ENCODE results near the gene PSEN2.
A peak's percentile ranks its signal among the peaks of the same experiment; 100 is the strongest.

Gene PSEN2

GRCh38 chr1:226880372-226881287 is 10.2 kb downstream of the PSEN2 start:
- H3K9me3 ChIP-seq (replicated peaks; ENCODE audit: low read length): no peaks in the 10 kb centered on the region
- no peaks in the 10 kb centered on the region for H3K27me3 ChIP-seq (ENCODE audit: control insufficient read depth, insufficient read depth, low read length)
- H3K36me3 ChIP-seq (ENCODE audit: insufficient read depth, low read length): no peaks in the 10 kb centered on the region
- no peak overlapping the region for H3K4me2 ChIP-seq (ENCODE audit: low read length)
- no peak overlapping the region for H3K9ac ChIP-seq (ENCODE audit: low read depth, low read length)
- peaks cover 12% of the 10 kb centered on the region for H3K4me1 ChIP-seq (ENCODE audit: control insufficient read depth, insufficient read depth, low read length)
- no peak overlapping the region for H3K4me3 ChIP-seq (ENCODE audit: low read length)

GRCh38 chr1:226881515-226882185 is 11.2 kb downstream of the PSEN2 start:
- H3K36me3 ChIP-seq (ENCODE audit: insufficient read depth, low read length): no peaks in the 10 kb centered on the region
- H3K9ac ChIP-seq (ENCODE audit: low read depth, low read length): no peak overlapping the region
- H3K9me3 ChIP-seq (replicated peaks; ENCODE audit: low read length): no peaks in the 10 kb centered on the region
- H3K4me2 ChIP-seq (ENCODE audit: low read length): no peak overlapping the region
- H3K4me1 ChIP-seq (ENCODE audit: control insufficient read depth, insufficient read depth, low read length): peaks cover 12% of the 10 kb centered on the region
- no peak overlapping the region for H3K4me3 ChIP-seq (ENCODE audit: low read length)
- no peaks in the 10 kb centered on the region for H3K27me3 ChIP-seq (ENCODE audit: control insufficient read depth, insufficient read depth, low read length)

DNA sequence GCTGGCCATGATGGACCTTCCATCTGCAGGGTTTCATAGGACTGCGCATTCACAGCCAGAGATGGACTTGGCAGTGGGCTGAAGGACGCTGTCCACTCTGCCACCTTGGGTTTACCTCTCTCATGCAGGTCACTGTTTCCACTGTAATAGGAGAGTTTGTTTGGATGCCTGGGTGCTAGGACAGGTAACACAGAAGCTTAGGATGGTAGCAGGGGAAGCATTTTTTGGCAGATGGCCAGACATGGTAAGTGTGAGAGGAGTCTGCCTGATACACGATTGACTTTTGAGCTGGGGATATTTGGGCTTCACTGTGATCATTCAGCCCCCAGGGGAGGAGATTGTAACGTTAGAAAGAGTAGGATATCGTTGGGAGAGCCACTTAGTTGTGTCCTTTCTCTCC is 11.8 kb downstream of the PSEN2 start:
- Histone ChIP-seq H3K4me2 (ENCODE audit: low read length) (peak overlapping the region; percentile 30), H3K4me3 (ENCODE audit: low read length) (no peak overlapping the region), H3K4me1 (ENCODE audit: control insufficient read depth, insufficient read depth, low read length) (peaks cover 12% of the 10 kb centered on the region), H3K9ac (ENCODE audit: low read depth, low read length) (no peak overlapping the region), H3K9me3 (replicated peaks; ENCODE audit: low read length) (no peaks in the 10 kb centered on the region), H3K36me3 (ENCODE audit: insufficient read depth, low read length) (no peaks in the 10 kb centered on the region), H3K27me3 (ENCODE audit: control insufficient read depth, insufficient read depth, low read length) (no peaks in the 10 kb centered on the region)

DNA sequence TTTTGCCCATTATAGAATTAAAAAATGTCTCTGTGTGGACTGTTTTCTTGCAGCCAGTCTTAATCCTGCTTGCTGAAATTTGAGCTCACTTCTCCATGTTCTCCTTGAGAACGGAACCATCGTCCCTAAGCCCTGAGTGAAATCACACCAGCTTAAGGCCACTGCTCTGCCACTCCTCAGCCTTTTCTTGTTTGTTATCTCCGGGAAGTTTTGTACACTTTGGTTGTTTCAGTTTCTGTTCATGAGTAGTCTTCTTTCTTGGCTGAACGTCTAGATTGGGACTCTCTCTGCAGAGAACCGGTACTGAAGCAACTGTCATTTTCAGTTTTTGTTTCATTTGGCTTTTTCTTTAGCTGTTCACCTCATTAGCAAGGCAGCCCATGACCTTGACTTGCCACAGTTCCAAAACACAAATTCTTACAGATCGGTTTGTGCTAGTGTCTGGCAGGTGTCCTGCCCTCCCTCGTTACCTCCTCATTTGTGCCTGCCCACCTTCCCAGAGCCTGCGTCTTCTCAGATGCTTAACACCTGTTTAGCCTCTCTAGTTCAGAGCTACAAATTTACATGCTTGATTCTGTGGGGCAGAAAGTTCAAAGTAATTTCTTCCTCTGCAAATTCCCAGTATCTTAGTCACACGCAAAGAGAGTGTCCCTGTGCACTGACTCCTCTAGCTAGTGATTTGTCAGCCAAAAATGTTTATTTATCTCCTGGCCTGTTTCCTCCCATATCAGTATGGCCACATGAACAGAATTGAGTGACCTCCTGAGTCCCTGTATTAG is 12.4 kb downstream of the PSEN2 start:
- H3K27me3 ChIP-seq (ENCODE audit: control insufficient read depth, insufficient read depth, low read length): no peaks in the 10 kb centered on the region
- H3K36me3 ChIP-seq (ENCODE audit: insufficient read depth, low read length): no peaks in the 10 kb centered on the region
- H3K9ac ChIP-seq (ENCODE audit: low read depth, low read length): no peak overlapping the region
- H3K4me2 ChIP-seq (ENCODE audit: low read length): peak overlapping the region; percentile 30
- no peaks in the 10 kb centered on the region for H3K9me3 ChIP-seq (replicated peaks; ENCODE audit: low read length)
- H3K4me1 ChIP-seq (ENCODE audit: control insufficient read depth, insufficient read depth, low read length): peaks cover 12% of the 10 kb centered on the region
- H3K4me3 ChIP-seq (ENCODE audit: low read length): no peak overlapping the region

- H3K4me3 ChIP-seq (ENCODE audit: low read length): no peak overlapping the region
- no peaks in the 10 kb centered on the region for H3K27me3 ChIP-seq (ENCODE audit: control insufficient read depth, insufficient read depth, low read length)
- no peaks in the 10 kb centered on the region for H3K9me3 ChIP-seq (replicated peaks; ENCODE audit: low read length)
- H3K4me2 ChIP-seq (ENCODE audit: low read length): no peak overlapping the region
- no peak overlapping the region for H3K9ac ChIP-seq (ENCODE audit: low read depth, low read length)
- peaks cover 12% of the 10 kb centered on the region for H3K4me1 ChIP-seq (ENCODE audit: control insufficient read depth, insufficient read depth, low read length)
- H3K36me3 ChIP-seq (ENCODE audit: insufficient read depth, low read length): no peaks in the 10 kb centered on the region
These were observed 13.2 kb downstream of the PSEN2 start for GRCh38 chr1:226883630-226884029.

- H3K36me3 ChIP-seq (ENCODE audit: insufficient read depth, low read length): no peaks in the 10 kb centered on the region
- no peak overlapping the region for H3K4me2 ChIP-seq (ENCODE audit: low read length)
- H3K4me1 ChIP-seq (ENCODE audit: control insufficient read depth, insufficient read depth, low read length): peaks cover 12% of the 10 kb centered on the region
- no peaks in the 10 kb centered on the region for H3K9me3 ChIP-seq (replicated peaks; ENCODE audit: low read length)
- no peak overlapping the region for H3K9ac ChIP-seq (ENCODE audit: low read depth, low read length)
- H3K27me3 ChIP-seq (ENCODE audit: control insufficient read depth, insufficient read depth, low read length): no peaks in the 10 kb centered on the region
- H3K4me3 ChIP-seq (ENCODE audit: low read length): no peak overlapping the region
These were observed 13.8 kb downstream of the PSEN2 start for GRCh38 chr1:226884116-226884625.

DNA sequence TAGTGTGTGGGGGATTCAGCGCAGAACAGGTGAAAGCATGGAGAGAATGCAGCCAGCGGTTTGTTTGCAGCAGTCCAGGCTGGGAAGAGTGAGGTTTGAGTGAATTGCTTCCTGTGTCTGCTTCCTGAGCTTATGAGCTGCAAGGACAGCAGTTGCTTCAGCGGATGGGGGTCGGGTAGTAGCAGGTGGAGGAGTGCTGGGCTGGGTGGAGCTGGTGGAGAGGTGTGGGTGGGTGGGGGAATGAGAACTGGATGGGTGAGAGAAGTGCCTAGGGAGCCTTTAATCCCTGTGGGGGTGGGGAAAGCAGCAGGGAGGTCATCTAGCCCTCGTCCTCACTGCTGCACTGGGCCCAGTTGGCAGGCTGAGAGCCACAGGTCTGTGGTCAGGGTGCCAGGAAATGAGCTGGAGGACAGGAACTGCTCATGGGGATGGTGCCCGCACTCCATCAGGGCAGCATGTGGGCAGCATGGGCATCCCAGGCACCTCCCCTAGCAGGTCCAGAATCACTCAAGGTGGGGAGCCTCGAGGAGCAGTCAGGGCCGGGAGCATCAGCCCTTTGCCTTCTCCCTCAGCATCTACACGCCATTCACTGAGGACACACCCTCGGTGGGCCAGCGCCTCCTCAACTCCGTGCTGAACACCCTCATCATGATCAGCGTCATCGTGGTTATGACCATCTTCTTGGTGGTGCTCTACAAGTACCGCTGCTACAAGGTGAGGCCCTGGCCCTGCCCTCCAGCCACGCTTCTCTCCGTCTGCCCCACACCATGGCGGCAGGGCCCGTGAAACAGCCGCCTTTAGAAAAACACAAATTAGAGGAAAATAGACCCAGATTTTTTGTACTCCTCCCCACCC is 14.8 kb downstream of the PSEN2 start:
- Histone ChIP-seq H3K9me3 (replicated peaks; ENCODE audit: low read length) (no peaks in the 10 kb centered on the region), H3K4me3 (ENCODE audit: low read length) (no peak overlapping the region), H3K27me3 (ENCODE audit: control insufficient read depth, insufficient read depth, low read length) (no peaks in the 10 kb centered on the region), H3K9ac (ENCODE audit: low read depth, low read length) (no peak overlapping the region), H3K4me2 (ENCODE audit: low read length) (no peak overlapping the region), H3K36me3 (ENCODE audit: insufficient read depth, low read length) (no peaks in the 10 kb centered on the region), H3K4me1 (ENCODE audit: control insufficient read depth, insufficient read depth, low read length) (peaks cover 12% of the 10 kb centered on the region)

GRCh38 chr1:226886122-226886901 is 15.9 kb downstream of the PSEN2 start:
- H3K4me1 ChIP-seq (ENCODE audit: control insufficient read depth, insufficient read depth, low read length): peaks cover 12% of the 10 kb centered on the region
- H3K4me2 ChIP-seq (ENCODE audit: low read length): no peak overlapping the region

GRCh38 chr1:226887006-226887405 is 16.6 kb downstream of the PSEN2 start:
- H3K9me3 ChIP-seq (replicated peaks; ENCODE audit: low read length): no peaks in the 10 kb centered on the region
- peaks cover 3% of the 10 kb centered on the region for H3K36me3 ChIP-seq (ENCODE audit: insufficient read depth, low read length)
- H3K4me2 ChIP-seq (ENCODE audit: low read length): no peak overlapping the region
- H3K4me3 ChIP-seq (ENCODE audit: low read length): no peak overlapping the region
- no peaks in the 10 kb centered on the region for H3K27me3 ChIP-seq (ENCODE audit: control insufficient read depth, insufficient read depth, low read length)
- H3K9ac ChIP-seq (ENCODE audit: low read depth, low read length): no peak overlapping the region
- peaks cover 12% of the 10 kb centered on the region for H3K4me1 ChIP-seq (ENCODE audit: control insufficient read depth, insufficient read depth, low read length)

More at GRCh38 chr1:226886122-226886901, 15.9 kb downstream of the PSEN2 start:
- Histone ChIP-seq H3K9ac (ENCODE audit: low read depth, low read length) (no peak overlapping the region), H3K4me3 (ENCODE audit: low read length) (no peak overlapping the region), H3K27me3 (ENCODE audit: control insufficient read depth, insufficient read depth, low read length) (no peaks in the 10 kb centered on the region), H3K36me3 (ENCODE audit: insufficient read depth, low read length) (peaks cover 3% of the 10 kb centered on the region), H3K9me3 (replicated peaks; ENCODE audit: low read length) (no peaks in the 10 kb centered on the region)

DNA sequence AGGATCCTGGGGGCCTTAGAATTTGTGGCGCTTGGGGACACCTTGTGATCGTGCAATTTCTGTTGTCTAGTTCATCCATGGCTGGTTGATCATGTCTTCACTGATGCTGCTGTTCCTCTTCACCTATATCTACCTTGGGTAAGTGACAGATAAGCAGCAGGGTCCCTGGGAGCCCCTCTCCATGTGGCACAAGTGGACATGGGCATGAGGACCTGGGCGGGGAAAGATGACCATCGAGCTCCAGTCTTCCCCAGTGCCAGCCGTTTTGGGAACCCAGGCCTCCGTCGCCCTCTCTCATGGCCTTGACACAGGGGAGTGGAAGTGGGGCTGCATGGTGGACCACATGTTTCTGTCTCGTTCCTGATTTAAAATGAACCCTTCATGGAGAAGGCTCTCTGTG is 17.6 kb downstream of the PSEN2 start:
- no peak overlapping the region for H3K4me2 ChIP-seq (ENCODE audit: low read length)
- H3K4me3 ChIP-seq (ENCODE audit: low read length): no peak overlapping the region
- H3K9me3 ChIP-seq (replicated peaks; ENCODE audit: low read length): no peaks in the 10 kb centered on the region
- H3K36me3 ChIP-seq (ENCODE audit: insufficient read depth, low read length): peaks cover 3% of the 10 kb centered on the region
- no peaks in the 10 kb centered on the region for H3K27me3 ChIP-seq (ENCODE audit: control insufficient read depth, insufficient read depth, low read length)
- H3K4me1 ChIP-seq (ENCODE audit: control insufficient read depth, insufficient read depth, low read length): peaks cover 7% of the 10 kb centered on the region
- H3K9ac ChIP-seq (ENCODE audit: low read depth, low read length): no peak overlapping the region

All from skeletal muscle satellite cell (primary cell).